Measurements from ENCODE around the gene DGKE.

DNA sequence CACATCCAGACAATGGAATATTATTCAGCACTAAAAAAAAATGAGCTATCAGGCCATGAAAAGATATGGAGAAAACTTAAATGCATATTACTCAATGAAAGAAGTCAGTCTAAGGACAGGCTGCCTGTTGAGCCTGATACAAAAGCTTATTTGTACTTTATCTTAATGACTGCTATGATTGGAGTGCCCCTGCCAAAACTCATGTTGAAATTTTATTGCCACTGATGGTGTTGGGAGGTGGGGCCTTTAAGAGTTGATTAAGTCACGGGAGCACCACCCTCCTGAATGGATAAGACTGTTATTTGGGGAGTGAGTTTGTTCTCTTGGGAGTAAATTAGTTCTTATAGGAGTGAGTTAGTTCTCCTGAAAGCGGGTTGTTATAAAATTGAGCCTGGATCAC, 10.1 kb upstream of the DGKE start:
- TF ChIP-seq CTCF (IDR thresholded peaks at IDR 0.05; ENCODE audit: poor library complexity, severe bottlenecking) (no peak), POLR2AphosphoS5 (IDR thresholded peaks at IDR 0.05) (no peak), RAD21 (conservative IDR thresholded peaks at IDR 0.05) (no peak)

All from neural cell (in vitro differentiated cells).